Cardiac fibroblast (primary cell): ENCODE data around the gene TMPRSS9.

Experiments used
- DNase-seq, 2 donors: peaks; one replicate each; pipeline versions ENCODE4 v3.0.0 to v3.0.0-alpha.2; 2010; ENCODE audit warnings: low read depth in 2 of 2
- H3K4me3 ChIP-seq, 2 donors: replicated peaks in 1 of 2; 1 replicate in 1 of 2; 2 replicates in 1 of 2; pipeline ENCODE4 v1.5.1; 2011; ENCODE audit warnings: low read depth in 2 of 2, low read length in 2 of 2, mild to moderate bottlenecking in 2 of 2, moderate library complexity in 1 of 2
- TF ChIP-seq, protein P1 (sequence below): IDR thresholded peaks from one replicate; pipeline ENCODE4 v1.5.1; 2011; ENCODE audit warnings: low read depth, mild to moderate bottlenecking, low read length, inconsistent platforms

Gene TMPRSS9

DNA sequence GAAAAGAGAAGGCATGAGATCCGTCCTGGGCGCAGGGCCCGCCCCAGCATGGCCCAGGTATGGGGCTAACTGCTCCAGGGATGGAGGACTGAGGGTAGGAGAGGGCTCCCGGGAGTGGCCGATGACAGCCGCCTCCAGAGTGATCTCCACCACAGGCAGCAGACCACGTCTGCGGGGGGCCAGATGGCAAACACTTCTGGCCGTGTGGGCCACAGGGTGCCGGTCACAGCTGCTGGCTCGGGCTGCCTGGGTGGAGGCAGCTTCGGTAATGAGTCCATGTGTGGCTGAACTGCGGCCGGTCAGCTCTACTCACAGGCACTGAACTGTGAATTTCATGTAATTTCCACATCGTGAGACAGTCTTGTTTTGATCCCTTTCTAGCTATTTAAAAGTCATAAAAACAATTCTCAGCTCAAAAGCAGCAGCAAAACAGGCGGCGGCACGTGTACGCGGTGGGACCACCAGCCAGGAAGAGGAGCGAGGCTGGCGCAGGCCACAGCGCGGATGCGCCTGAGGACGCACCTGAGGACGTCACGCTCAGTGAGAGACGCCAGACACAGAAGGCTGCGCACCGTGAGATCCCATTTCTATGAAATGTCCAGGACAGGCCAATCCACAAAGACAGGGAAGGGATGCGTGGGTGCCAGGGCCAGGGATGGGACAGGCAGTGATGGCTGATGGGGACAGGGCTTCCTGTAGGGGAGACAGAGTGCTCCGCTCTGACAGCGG is 35.7 kb upstream of the TMPRSS9 start:
- no peak for DNase-seq
- no peak overlapping the region for H3K4me3 ChIP-seq
- TF ChIP-seq, protein P1, sequence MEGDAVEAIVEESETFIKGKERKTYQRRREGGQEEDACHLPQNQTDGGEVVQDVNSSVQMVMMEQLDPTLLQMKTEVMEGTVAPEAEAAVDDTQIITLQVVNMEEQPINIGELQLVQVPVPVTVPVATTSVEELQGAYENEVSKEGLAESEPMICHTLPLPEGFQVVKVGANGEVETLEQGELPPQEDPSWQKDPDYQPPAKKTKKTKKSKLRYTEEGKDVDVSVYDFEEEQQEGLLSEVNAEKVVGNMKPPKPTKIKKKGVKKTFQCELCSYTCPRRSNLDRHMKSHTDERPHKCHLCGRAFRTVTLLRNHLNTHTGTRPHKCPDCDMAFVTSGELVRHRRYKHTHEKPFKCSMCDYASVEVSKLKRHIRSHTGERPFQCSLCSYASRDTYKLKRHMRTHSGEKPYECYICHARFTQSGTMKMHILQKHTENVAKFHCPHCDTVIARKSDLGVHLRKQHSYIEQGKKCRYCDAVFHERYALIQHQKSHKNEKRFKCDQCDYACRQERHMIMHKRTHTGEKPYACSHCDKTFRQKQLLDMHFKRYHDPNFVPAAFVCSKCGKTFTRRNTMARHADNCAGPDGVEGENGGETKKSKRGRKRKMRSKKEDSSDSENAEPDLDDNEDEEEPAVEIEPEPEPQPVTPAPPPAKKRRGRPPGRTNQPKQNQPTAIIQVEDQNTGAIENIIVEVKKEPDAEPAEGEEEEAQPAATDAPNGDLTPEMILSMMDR = no peak

DNA sequence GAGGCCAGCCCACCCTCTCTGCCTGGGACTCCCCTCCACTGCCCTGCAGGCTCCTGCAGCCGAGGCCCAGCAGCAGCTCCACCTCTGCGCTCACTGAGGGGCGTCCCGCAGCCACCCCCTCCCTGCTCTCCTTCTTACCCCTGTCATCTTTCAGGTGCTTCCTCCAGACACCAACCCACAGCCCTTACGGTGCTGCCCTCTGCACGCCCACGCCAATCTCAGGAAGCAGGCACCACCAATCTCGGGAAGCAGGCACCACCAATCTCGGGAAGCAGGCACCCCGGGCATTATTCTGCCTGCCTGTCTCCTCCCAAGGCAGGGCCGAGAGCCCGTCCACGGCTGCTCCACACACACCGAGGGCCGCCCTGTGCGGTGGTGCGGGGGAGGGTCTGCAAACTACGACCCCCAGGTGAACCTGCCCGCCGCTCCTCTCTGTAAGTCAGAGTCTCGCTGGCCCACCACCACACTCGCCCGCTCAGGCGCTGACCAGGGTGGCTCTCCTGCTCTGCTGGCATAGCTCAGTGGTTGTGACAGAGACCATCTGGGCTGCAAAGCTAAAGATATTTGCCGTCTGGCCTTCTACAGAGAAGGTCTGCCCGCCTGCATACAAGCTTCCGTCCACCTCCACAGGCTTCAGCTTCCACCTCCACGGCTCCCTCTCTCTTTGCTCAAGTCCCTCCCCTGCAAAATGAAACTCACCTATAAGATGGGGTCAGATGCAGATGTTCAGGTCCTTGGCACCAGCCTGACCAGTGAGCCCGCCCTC is 34.6 kb upstream of the TMPRSS9 start:
- DNase-seq = no peak
- no peak overlapping the region for H3K4me3 ChIP-seq
- TF ChIP-seq, protein P1 = no peak

DNA sequence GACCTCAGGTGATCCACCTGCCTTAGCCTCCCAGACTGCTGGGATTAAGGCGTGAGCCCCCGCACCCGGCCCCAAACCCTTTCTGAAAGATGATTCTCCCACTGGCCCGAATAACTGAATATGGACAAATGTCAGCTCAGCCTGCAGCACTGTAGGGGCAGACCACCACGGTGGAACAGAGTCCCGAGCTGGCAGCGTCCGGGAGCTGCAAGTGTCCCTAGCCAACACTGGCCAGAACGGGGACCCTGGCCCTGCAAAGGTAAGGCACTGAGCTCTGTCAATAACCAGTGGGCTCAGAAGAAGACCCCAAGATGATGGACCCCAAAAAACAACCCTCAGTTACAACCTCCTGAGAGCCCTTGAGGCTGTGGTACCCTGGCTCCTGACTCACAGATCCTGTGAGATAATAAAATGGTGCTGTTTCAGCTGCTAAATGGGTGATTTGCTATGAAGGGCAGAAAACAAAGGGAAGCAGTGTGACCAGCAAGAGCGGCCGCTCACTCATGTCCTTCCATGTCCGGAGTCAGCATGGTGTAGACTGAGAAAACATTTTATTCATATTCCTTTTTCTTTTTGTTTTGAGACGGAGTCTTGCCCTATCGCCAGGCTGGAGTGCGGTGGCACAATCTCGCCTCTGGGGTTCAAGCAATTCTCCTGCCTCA is 33.2 kb upstream of the TMPRSS9 start:
- TF ChIP-seq, protein P1 = no peak
- H3K4me3 ChIP-seq = peak overlapping the region in 1 of 2 donors; percentile 91
- DNase-seq = no peak

DNA sequence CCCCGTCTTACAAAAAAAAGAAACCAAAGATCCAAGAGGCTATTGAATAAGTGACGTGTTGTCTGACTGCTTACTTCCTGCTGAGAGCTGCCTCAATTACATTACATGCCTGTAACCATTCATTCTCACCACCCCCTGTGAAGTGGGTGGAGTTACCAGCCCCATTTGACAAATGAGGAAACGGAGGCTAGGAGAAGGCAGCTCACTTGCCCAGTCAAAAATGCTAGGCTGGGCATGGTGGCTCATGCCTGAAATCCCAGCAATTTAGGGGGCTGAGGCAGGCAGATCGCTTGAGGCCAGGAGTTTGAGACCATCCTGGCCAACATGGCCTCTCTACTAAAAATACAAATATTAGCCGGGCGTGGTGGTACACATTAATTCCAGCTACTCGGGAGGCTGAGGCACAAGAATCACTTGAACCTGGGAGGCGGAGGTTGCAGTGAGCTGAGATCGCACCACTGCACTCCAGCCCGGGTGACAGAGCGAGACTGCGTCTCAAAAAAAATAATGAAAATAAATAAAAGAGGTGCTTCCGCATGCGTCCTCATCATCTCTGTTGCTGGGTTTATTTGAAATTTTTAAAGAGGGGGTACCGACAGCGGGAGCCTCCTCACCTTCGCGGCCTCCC is 32.2 kb upstream of the TMPRSS9 start:
- peak; percentile 81 to 83 for DNase-seq
- TF ChIP-seq, protein P1 = no peak
- peak overlapping the region; percentile 91 to 94 for H3K4me3 ChIP-seq

DNA sequence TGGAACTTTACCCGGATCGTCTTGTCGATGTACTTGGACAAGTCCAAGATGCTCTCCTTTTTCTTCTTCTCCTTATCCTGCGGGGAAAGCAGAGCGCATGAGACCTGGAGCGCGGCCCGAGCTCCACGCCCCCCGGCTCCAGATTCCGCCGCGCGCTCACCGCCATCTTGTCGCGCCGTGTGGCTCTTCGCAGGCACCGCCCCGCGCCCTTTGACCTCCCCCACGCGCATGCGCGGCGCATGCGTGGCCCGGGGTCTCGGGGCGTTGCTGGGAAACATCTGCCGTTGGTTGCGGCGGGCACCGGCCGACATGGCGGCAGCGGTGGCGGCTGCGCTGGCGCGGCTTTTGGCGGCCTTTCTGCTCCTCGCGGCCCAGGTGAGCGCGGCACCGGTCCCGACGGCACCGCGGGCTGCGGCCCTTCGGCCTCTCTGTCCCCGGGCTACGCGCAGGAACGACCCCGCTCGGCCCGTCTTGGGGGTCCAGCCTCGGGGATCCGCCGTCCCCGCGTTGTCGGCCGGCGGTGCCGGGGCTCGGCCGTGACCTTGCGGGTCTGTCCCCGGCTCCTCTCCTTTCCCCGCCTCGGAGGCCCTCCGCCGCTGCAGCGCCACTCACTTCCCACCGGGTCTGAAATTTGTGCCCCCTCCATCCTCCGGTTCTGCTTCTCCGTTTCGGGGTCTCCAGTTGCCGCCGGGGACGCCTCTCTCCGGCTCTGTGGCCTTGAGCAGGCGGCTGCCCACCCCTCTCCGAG is 31.5 kb upstream of the TMPRSS9 start, which contains the start of the genes LSM7 and SPPL2B:
Gene LSM7 (minus strand): TSS at position 186 of the 748 bp plus-strand sequence. CDS start 20 bp downstream, at position 166.
Gene SPPL2B (plus strand): TSS at position 284 of the 748 bp plus-strand sequence. CDS start 26 bp downstream, at position 310.
- TF ChIP-seq, protein P1 = no peak

DNA sequence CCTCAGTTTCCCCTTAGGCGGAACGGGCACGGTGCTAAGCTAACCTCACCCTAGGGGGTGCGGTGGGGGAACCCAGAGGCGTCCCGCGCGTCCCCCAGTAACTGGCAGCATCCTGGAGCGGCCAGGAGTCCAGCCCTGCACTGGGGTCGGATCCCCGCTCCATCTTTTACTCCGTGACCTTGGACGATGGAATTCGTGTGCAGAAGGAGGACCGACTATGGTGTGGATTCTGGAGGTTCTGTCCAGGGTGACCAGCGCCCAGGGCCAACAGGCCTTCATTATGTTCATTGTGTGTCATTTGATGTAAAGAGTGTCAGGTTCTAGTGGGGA is 31.0 kb upstream of the TMPRSS9 start:
- peak overlapping the region; percentile 91 to 94 for H3K4me3 ChIP-seq
- TF ChIP-seq, protein P1 = no peak
- no peak for DNase-seq

More for the DNA sequence above, 31.5 kb upstream of the TMPRSS9 start, which contains the start of the genes LSM7 and SPPL2B:
- peak; percentile 85 to 92 for DNase-seq
- peak within 1 kb of the TSS; percentile 91 to 94 for H3K4me3 ChIP-seq
